Ascending aorta (tissue), 2 donors: ENCODE data around the gene PPP1R27. TPM values are rescaled to one million over a fixed set of nuclear protein-coding genes. Genes with fewer than 3 reads are reported as not detected.

Source experiments
- DNase-seq, 2 donors: peaks; one replicate each; pipeline ENCODE4 v3.0.0-alpha.2; 2019; ENCODE audit warnings: low spot score in 2 of 2
- H3K27ac ChIP-seq, 2 donors: fragments of 200-600 bp; sonication (generic); one replicate each; pipeline ENCODE4 v1.5.1; 2016 to 2017; ENCODE audit warnings: mild to moderate bottlenecking in 1 of 2
- H3K27me3 ChIP-seq: fragments of 200-600 bp; sonication (generic); one replicate; pipeline ENCODE4 v1.5.1; 2017
- H3K36me3 ChIP-seq, 2 donors: fragments of 200-600 bp; sonication (generic); one replicate each; pipeline ENCODE4 v1.5.1; 2016
- H3K4me1 ChIP-seq, 2 donors: fragments of 200-600 bp; sonication (generic); one replicate each; pipeline ENCODE4 v1.5.1; 2016 to 2017; ENCODE audit warnings: mild to moderate bottlenecking in 1 of 2
- H3K4me3 ChIP-seq, 2 donors: fragments of 200-600 bp; sonication (generic); one replicate each; pipeline ENCODE4 v1.5.1; 2016 to 2017; ENCODE audit warnings: mild to moderate bottlenecking in 1 of 2
- H3K9me3 ChIP-seq, 2 donors: fragments of 200-600 bp; sonication (generic); one replicate each; pipeline ENCODE4 v1.5.1; 2016
- CTCF ChIP-seq, 3 experiments: fragments of 200-600 bp in 2 of 3; fragments of 450-650 bp in 1 of 3; sonication (generic) in 2 of 3; IDR thresholded peaks; one replicate each; pipeline ENCODE4 v1.5.1; 2016 to 2019; ENCODE audit warnings: antibody characterized with exemption in 3 of 3, mild to moderate bottlenecking in 1 of 3, moderate library complexity in 1 of 3
- intact Hi-C: fragments of 100-400 bp; cut with DNase I; formaldehyde crosslinking; loops from one replicate; pipeline ENCODE4 v1.15.1; 2023
- total RNA-seq: library from RNA; depleted of rRNA; stranded (reverse); fragments of >200 nt; gene quantifications from one replicate; pipeline ENCODE4 v1.1.0, GENCODE V29; 2016

The PPP1R27 gene
- total RNA-seq, 1 donor from 2014 or later: not detected

- Histone ChIP-seq H3K4me1 (peaks cover 0 to 9% of the 10 kb centered on the region in 2 donors), H3K9me3 (no peaks in the 10 kb centered on the region), H3K27ac (no peak overlapping the region), H3K36me3 (no peaks in the 10 kb centered on the region), H3K4me3 (no peak overlapping the region), H3K27me3 (peaks cover 32% of the 10 kb centered on the region)
- intact Hi-C loops: no loop called here
- no peak for TF ChIP-seq CTCF (IDR thresholded peaks at IDR 0.05)
- DNase-seq: no peak
Measured at GRCh38 chr17:81802856-81803643, 31.8 kb downstream of the PPP1R27 start.

- H3K36me3 ChIP-seq: no peaks in the 10 kb centered on the region
- intact Hi-C loops: no loop called here
- no peak overlapping the region for H3K27ac ChIP-seq
- peaks cover 32% of the 10 kb centered on the region for H3K27me3 ChIP-seq
- no peak overlapping the region for H3K4me3 ChIP-seq
- no peaks in the 10 kb centered on the region for H3K9me3 ChIP-seq
- peaks cover 0 to 9% of the 10 kb centered on the region in 2 donors for H3K4me1 ChIP-seq
- no peak for TF ChIP-seq CTCF (IDR thresholded peaks at IDR 0.05)
- DNase-seq: no peak
Measured at GRCh38 chr17:81802048-81802758, 32.6 kb downstream of the PPP1R27 start.

GRCh38 chr17:81801327-81801726 is 33.5 kb downstream of the PPP1R27 start:
- H3K4me3 ChIP-seq: no peak overlapping the region
- H3K27ac ChIP-seq: no peak overlapping the region
- no peak for TF ChIP-seq CTCF (IDR thresholded peaks at IDR 0.05)
- no peaks in the 10 kb centered on the region for H3K9me3 ChIP-seq
- H3K4me1 ChIP-seq: peaks cover 0 to 9% of the 10 kb centered on the region in 2 donors
- intact Hi-C loops: no loop called here
- no peak for DNase-seq
- no peaks in the 10 kb centered on the region for H3K36me3 ChIP-seq
- peaks cover 31% of the 10 kb centered on the region for H3K27me3 ChIP-seq

GRCh38 chr17:81794509-81794908 is 40.3 kb downstream of the PPP1R27 start:
- H3K27ac ChIP-seq: no peak overlapping the region

GRCh38 chr17:81794074-81794476 is 40.8 kb downstream of the PPP1R27 start:
- no peaks in the 10 kb centered on the region for H3K9me3 ChIP-seq
- no peak for TF ChIP-seq CTCF (IDR thresholded peaks at IDR 0.05)
- intact Hi-C loops: no loop called here
- no peaks in the 10 kb centered on the region for H3K36me3 ChIP-seq
- H3K4me1 ChIP-seq: no peaks in the 10 kb centered on the region
- H3K27ac ChIP-seq: no peak overlapping the region
- no peak for DNase-seq
- H3K27me3 ChIP-seq: no peaks in the 10 kb centered on the region
- H3K4me3 ChIP-seq: no peak overlapping the region

More at GRCh38 chr17:81794509-81794908, 40.3 kb downstream of the PPP1R27 start:
- no peaks in the 10 kb centered on the region for H3K36me3 ChIP-seq
- no peak for DNase-seq
- no peak overlapping the region for H3K4me3 ChIP-seq
- no peaks in the 10 kb centered on the region for H3K27me3 ChIP-seq
- no peaks in the 10 kb centered on the region for H3K4me1 ChIP-seq
- no peak for TF ChIP-seq CTCF (IDR thresholded peaks at IDR 0.05)
- no peaks in the 10 kb centered on the region for H3K9me3 ChIP-seq
- intact Hi-C loops: no loop called here
